Measurements from ENCODE around the gene KCTD8.

DNA sequence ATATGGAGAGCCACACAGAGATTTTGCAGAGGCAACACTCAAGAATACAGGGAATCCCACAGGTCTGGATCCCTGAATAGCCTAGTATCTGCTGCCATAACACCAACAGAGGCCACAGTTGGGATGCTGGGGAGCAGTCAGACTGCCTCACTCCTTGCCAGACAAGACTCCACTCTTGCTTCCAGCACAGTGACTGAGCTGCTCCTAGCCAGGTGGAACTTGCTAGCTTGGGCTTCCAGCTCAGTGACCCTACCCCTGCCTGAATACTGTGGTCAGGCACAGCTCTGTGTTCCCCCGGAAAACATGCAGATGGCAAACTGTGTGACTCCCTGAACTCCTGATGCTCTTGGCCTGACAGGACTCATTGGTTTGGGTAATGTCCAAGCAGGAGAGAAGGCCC lies 251.8 kb downstream of the KCTD8 start:
- no peak for TF ChIP-seq FOSL1 (IDR thresholded peaks at IDR 0.05; ENCODE audit: low read depth)
- no peak for TF ChIP-seq YY1 (IDR thresholded peaks at IDR 0.05; ENCODE audit: extremely low read depth, insufficient replicate concordance, low read depth, low read length)
- no peak for TF ChIP-seq RAD21 (IDR thresholded peaks at IDR 0.05; ENCODE audit: low read depth)
- TF ChIP-seq POLR2A (IDR thresholded peaks at IDR 0.05; ENCODE audit: borderline replicate concordance, extremely low read depth, insufficient read depth, insufficient read length): no peak
- TF ChIP-seq, protein P1, sequence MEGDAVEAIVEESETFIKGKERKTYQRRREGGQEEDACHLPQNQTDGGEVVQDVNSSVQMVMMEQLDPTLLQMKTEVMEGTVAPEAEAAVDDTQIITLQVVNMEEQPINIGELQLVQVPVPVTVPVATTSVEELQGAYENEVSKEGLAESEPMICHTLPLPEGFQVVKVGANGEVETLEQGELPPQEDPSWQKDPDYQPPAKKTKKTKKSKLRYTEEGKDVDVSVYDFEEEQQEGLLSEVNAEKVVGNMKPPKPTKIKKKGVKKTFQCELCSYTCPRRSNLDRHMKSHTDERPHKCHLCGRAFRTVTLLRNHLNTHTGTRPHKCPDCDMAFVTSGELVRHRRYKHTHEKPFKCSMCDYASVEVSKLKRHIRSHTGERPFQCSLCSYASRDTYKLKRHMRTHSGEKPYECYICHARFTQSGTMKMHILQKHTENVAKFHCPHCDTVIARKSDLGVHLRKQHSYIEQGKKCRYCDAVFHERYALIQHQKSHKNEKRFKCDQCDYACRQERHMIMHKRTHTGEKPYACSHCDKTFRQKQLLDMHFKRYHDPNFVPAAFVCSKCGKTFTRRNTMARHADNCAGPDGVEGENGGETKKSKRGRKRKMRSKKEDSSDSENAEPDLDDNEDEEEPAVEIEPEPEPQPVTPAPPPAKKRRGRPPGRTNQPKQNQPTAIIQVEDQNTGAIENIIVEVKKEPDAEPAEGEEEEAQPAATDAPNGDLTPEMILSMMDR (IDR thresholded peaks at IDR 0.05 in 2 of 3, conservative IDR thresholded peaks at IDR 0.05 in 1 of 3; ENCODE audit: borderline replicate concordance in 1 of 3, insufficient read depth in 1 of 3, low read depth in 2 of 3, low read length in 2 of 3): no peak
- TF ChIP-seq, protein P2, sequence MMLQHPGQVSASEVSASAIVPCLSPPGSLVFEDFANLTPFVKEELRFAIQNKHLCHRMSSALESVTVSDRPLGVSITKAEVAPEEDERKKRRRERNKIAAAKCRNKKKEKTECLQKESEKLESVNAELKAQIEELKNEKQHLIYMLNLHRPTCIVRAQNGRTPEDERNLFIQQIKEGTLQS (IDR thresholded peaks at IDR 0.05): no peak
- TF ChIP-seq EZH2phosphoT487 (IDR thresholded peaks at IDR 0.05; ENCODE audit: borderline replicate concordance): no peak
- TF ChIP-seq, protein P3, sequence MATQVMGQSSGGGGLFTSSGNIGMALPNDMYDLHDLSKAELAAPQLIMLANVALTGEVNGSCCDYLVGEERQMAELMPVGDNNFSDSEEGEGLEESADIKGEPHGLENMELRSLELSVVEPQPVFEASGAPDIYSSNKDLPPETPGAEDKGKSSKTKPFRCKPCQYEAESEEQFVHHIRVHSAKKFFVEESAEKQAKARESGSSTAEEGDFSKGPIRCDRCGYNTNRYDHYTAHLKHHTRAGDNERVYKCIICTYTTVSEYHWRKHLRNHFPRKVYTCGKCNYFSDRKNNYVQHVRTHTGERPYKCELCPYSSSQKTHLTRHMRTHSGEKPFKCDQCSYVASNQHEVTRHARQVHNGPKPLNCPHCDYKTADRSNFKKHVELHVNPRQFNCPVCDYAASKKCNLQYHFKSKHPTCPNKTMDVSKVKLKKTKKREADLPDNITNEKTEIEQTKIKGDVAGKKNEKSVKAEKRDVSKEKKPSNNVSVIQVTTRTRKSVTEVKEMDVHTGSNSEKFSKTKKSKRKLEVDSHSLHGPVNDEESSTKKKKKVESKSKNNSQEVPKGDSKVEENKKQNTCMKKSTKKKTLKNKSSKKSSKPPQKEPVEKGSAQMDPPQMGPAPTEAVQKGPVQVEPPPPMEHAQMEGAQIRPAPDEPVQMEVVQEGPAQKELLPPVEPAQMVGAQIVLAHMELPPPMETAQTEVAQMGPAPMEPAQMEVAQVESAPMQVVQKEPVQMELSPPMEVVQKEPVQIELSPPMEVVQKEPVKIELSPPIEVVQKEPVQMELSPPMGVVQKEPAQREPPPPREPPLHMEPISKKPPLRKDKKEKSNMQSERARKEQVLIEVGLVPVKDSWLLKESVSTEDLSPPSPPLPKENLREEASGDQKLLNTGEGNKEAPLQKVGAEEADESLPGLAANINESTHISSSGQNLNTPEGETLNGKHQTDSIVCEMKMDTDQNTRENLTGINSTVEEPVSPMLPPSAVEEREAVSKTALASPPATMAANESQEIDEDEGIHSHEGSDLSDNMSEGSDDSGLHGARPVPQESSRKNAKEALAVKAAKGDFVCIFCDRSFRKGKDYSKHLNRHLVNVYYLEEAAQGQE (IDR thresholded peaks at IDR 0.05; ENCODE audit: low read depth): no peak

All from HCT116 (cell line).